Spinal cord (tissue), 10 donors: ENCODE measurements around the gene DNAI1. TPM values are rescaled to one million over a fixed set of nuclear protein-coding genes. Genes with fewer than 3 reads are reported as not detected.

Source experiments
- DNase-seq, 6 donors: peaks; one replicate each; pipeline versions ENCODE4 v3.0.0 to v3.0.0-alpha.2; 2013 to 2015; ENCODE audit warnings: low spot score in 6 of 6, low read depth in 4 of 6
- H3K27ac ChIP-seq: one replicate; pipeline ENCODE4 v1.5.1; 2013; ENCODE audit warnings: low read depth, low read length, control low read depth
- H3K27me3 ChIP-seq: one replicate; pipeline ENCODE4 v1.6.1; 2013; ENCODE audit warnings: low read length; ENCODE audit not compliant: control insufficient read depth, insufficient read depth
- H3K36me3 ChIP-seq: one replicate; pipeline ENCODE4 v1.6.1; 2013; ENCODE audit warnings: low read length; ENCODE audit not compliant: control insufficient read depth, insufficient read depth
- H3K4me1 ChIP-seq: one replicate; pipeline ENCODE4 v1.6.1; 2013; ENCODE audit warnings: low read length; ENCODE audit not compliant: control insufficient read depth, insufficient read depth
- H3K4me3 ChIP-seq: one replicate; pipeline ENCODE4 v1.5.1; 2013; ENCODE audit warnings: low read depth, low read length, control low read depth
- H3K9me3 ChIP-seq: one replicate; pipeline ENCODE4 v1.6.1; 2013; ENCODE audit warnings: low read length; ENCODE audit not compliant: control insufficient read depth, insufficient read depth
- WGBS: methylation state at CpG from one replicate; pipeline ENCODE4 v1.1.5; 2013; ENCODE audit warnings: missing lambda C conversion rate; ENCODE audit not compliant: insufficient coverage; 5-methylcytosine and 5-hydroxymethylcytosine counted together
- polyA plus RNA-seq, 2 donors: library from polyadenylated mRNA; unstranded; fragments of 120-200 nt; gene quantifications; one replicate each; pipeline ENCODE4 v1.2.1, GENCODE V29; 2013; ENCODE audit not compliant: insufficient read length in 2 of 2
- total RNA-seq, 2 donors: library from RNA; depleted of rRNA in 1 of 2; stranded (reverse); fragments of 120-200 nt in 1 of 2; fragments of >200 nt in 1 of 2; gene quantifications; one replicate each; pipeline versions ENCODE4 v1.2.3 to v1.2.4, GENCODE V29; 2013 to 2014
- donor health status: healthy.

DNAI1 gene
- total and polyA plus RNA-seq, 4 donors = 3.5 to 24.8 (median 10.4) TPM

GRCh38 chr9:34506623-34507022 lies 48.0 kb downstream of the DNAI1 start:
- WGBS = 96% methylated on average over 5 of the region's 7 CpGs
- H3K4me3 ChIP-seq = no peak overlapping the region
- H3K36me3 ChIP-seq = no peaks in the 10 kb centered on the region
- H3K4me1 ChIP-seq = peaks cover 50% of the 10 kb centered on the region
- no peaks in the 10 kb centered on the region for H3K27me3 ChIP-seq
- no peaks in the 10 kb centered on the region for H3K9me3 ChIP-seq
- no peak for DNase-seq
- H3K27ac ChIP-seq = no peak overlapping the region

- H3K4me1 ChIP-seq = peaks cover 47% of the 10 kb centered on the region
- H3K9me3 ChIP-seq = no peaks in the 10 kb centered on the region
- WGBS = 94% methylated on average over 2 of the region's 5 CpGs
- no peaks in the 10 kb centered on the region for H3K27me3 ChIP-seq
- H3K36me3 ChIP-seq = no peaks in the 10 kb centered on the region
- DNase-seq = no peak
- no peak overlapping the region for H3K27ac ChIP-seq
- no peak overlapping the region for H3K4me3 ChIP-seq
Measured at GRCh38 chr9:34507556-34507955, 49.0 kb downstream of the DNAI1 start.

GRCh38 chr9:34507966-34508365 lies 49.4 kb downstream of the DNAI1 start:
- H3K4me1 ChIP-seq = peaks cover 47% of the 10 kb centered on the region
- no peak overlapping the region for H3K27ac ChIP-seq
- no peak overlapping the region for H3K4me3 ChIP-seq
- H3K36me3 ChIP-seq = no peaks in the 10 kb centered on the region
- no peaks in the 10 kb centered on the region for H3K9me3 ChIP-seq
- no peaks in the 10 kb centered on the region for H3K27me3 ChIP-seq
- DNase-seq = no peak

GRCh38 chr9:34508463-34508862 lies 49.9 kb downstream of the DNAI1 start:
- H3K27ac ChIP-seq = no peak overlapping the region
- no peaks in the 10 kb centered on the region for H3K27me3 ChIP-seq
- H3K36me3 ChIP-seq = no peaks in the 10 kb centered on the region
- DNase-seq = no peak
- H3K9me3 ChIP-seq = no peaks in the 10 kb centered on the region
- no CpG with 5 or more reads among the region's 3 CpGs for WGBS
- H3K4me3 ChIP-seq = no peak overlapping the region
- H3K4me1 ChIP-seq = peaks cover 47% of the 10 kb centered on the region

GRCh38 chr9:34508951-34509350 lies 50.3 kb downstream of the DNAI1 start:
- no peak overlapping the region for H3K27ac ChIP-seq
- H3K4me3 ChIP-seq = no peak overlapping the region
- H3K36me3 ChIP-seq = no peaks in the 10 kb centered on the region
- DNase-seq = no peak
- peaks cover 48% of the 10 kb centered on the region for H3K4me1 ChIP-seq
- 100% methylated on average over 2 of the region's 3 CpGs for WGBS
- no peaks in the 10 kb centered on the region for H3K27me3 ChIP-seq
- no peaks in the 10 kb centered on the region for H3K9me3 ChIP-seq

- peak in 2 of 6 donors; percentile 59 to 89 for DNase-seq
- WGBS = 45% methylated on average over 11 of the region's 13 CpGs
- peaks cover 48% of the 10 kb centered on the region for H3K4me1 ChIP-seq
- no peak overlapping the region for H3K4me3 ChIP-seq
- no peaks in the 10 kb centered on the region for H3K27me3 ChIP-seq
- H3K36me3 ChIP-seq = no peaks in the 10 kb centered on the region
- H3K9me3 ChIP-seq = no peaks in the 10 kb centered on the region
- no peak overlapping the region for H3K27ac ChIP-seq
Measured at GRCh38 chr9:34510497-34511468, 52.2 kb downstream of the DNAI1 start.

- Histone ChIP-seq H3K9me3 (no peaks in the 10 kb centered on the region), H3K36me3 (peaks cover 2% of the 10 kb centered on the region), H3K27me3 (no peaks in the 10 kb centered on the region), H3K4me3 (no peak overlapping the region), H3K4me1 (peaks cover 43% of the 10 kb centered on the region), H3K27ac (peak overlapping the region; percentile 58)
- DNase-seq = peak in 1 of 6 donors; percentile 46
- WGBS = 48% methylated on average over 6 of the region's 9 CpGs
Measured at GRCh38 chr9:34512131-34513078, 53.8 kb downstream of the DNAI1 start.

GRCh38 chr9:34513567-34514214 lies 55.1 kb downstream of the DNAI1 start:
- WGBS = 17% methylated on average over 1 of the region's 2 CpGs

GRCh38 chr9:34514401-34514800 lies 55.8 kb downstream of the DNAI1 start:
- H3K4me3 ChIP-seq = no peak overlapping the region
- DNase-seq = no peak
- H3K36me3 ChIP-seq = peaks cover 9% of the 10 kb centered on the region
- H3K4me1 ChIP-seq = peaks cover 51% of the 10 kb centered on the region
- 97% methylated on average over 7 of the region's 8 CpGs for WGBS
- H3K27me3 ChIP-seq = no peaks in the 10 kb centered on the region
- H3K9me3 ChIP-seq = no peaks in the 10 kb centered on the region
- no peak overlapping the region for H3K27ac ChIP-seq

More at GRCh38 chr9:34513567-34514214, 55.1 kb downstream of the DNAI1 start:
- Histone ChIP-seq H3K27me3 (no peaks in the 10 kb centered on the region), H3K4me3 (no peak overlapping the region), H3K36me3 (peaks cover 9% of the 10 kb centered on the region), H3K4me1 (peaks cover 50% of the 10 kb centered on the region), H3K9me3 (no peaks in the 10 kb centered on the region), H3K27ac (peak overlapping the region; percentile 58)
- peak in 2 of 6 donors; percentile 75 to 76 for DNase-seq
